Activated B cell treated with CpG ODN at 0.5 μM for 24 hours (primary cell): Measurements from ENCODE around the gene CDC26. TPM values are rescaled to one million over a fixed set of nuclear protein-coding genes. Genes with fewer than 3 reads are reported as not detected.
A peak's percentile ranks its signal among the peaks of the same experiment; 100 is the strongest.

Experiments used
- ATAC-seq: fragments of 200-7000 bp; cut with Tn5 transposase; one replicate; pipeline ENCODE4 v1.10.0; 2021; ENCODE audit warnings: low read depth, mild to moderate bottlenecking, moderate library complexity
- CTCF ChIA-PET: fragments of 350-600 bp; sonication (Branson Sonifier 250); formaldehyde crosslinking; loops from one replicate; lab custom pipeline; 2021; ENCODE audit warnings: antibody characterized with exemption; lab: Charles Lee
- POLR2A ChIA-PET: fragments of 350-600 bp; sonication (Branson Sonifier 250); formaldehyde crosslinking; loops from one replicate; lab custom pipeline; 2021; ENCODE audit warnings: antibody characterized with exemption; lab: Charles Lee
- DNase-seq: peaks from one replicate; pipeline ENCODE4 v3.0.0; 2022
- H3K27ac Mint-ChIP-seq: one replicate; pipeline ENCODE4 v1.8.0; 2020; ENCODE audit warnings: mixed read lengths
- H3K27me3 Mint-ChIP-seq: one replicate; pipeline ENCODE4 v1.8.0; 2021; ENCODE audit warnings: mixed read lengths
- H3K36me3 Mint-ChIP-seq: one replicate; pipeline ENCODE4 v1.8.0; 2021; ENCODE audit warnings: low read depth, mixed read lengths
- H3K4me1 Mint-ChIP-seq: one replicate; pipeline ENCODE4 v1.8.0; 2021; ENCODE audit warnings: mixed read lengths
- H3K4me3 Mint-ChIP-seq: one replicate; pipeline ENCODE4 v1.8.0; 2020; ENCODE audit warnings: mild to moderate bottlenecking, mixed read lengths
- H3K9me3 Mint-ChIP-seq: one replicate; pipeline ENCODE4 v1.8.0; 2020; ENCODE audit warnings: mixed read lengths
- intact Hi-C: fragments of 100-400 bp; cut with micrococcal nuclease; formaldehyde crosslinking; loops from one replicate; pipeline ENCODE4 v1.15.1; 2024
- total RNA-seq: library from RNA; stranded (reverse); gene quantifications from 2 replicates; pipeline ENCODE4 v1.2.3, GENCODE V29; 2022
- TF ChIP-seq, protein P1 (sequence below): fragments of 200-600 bp; IDR thresholded peaks from one replicate; pipeline ENCODE4 v1.8.0; 2022; ENCODE audit warnings: antibody characterized with exemption, mild to moderate bottlenecking

Gene CDC26
- total RNA-seq, 1 donor from 2014 or later = 30.4 TPM

DNA sequence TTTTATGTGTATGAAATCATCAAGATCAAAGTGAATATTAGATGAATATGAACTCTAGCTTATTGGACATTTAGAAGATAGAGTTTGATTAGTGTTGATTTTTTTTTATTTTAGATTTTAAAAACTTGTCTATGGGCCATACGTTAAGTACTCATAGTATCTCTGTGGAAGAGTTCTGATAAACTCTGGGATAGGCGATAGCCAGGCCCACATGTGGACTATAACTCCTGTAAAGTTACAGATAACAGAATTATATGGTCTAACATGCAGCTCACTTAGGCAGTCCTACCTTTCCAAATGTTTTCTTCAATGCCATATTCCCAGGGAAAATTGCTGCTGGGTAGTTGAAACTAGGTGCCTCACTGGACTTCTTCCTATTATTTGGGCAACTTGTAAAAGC, 43.7 kb downstream of the CDC26 start:
- TF ChIP-seq, protein P1, sequence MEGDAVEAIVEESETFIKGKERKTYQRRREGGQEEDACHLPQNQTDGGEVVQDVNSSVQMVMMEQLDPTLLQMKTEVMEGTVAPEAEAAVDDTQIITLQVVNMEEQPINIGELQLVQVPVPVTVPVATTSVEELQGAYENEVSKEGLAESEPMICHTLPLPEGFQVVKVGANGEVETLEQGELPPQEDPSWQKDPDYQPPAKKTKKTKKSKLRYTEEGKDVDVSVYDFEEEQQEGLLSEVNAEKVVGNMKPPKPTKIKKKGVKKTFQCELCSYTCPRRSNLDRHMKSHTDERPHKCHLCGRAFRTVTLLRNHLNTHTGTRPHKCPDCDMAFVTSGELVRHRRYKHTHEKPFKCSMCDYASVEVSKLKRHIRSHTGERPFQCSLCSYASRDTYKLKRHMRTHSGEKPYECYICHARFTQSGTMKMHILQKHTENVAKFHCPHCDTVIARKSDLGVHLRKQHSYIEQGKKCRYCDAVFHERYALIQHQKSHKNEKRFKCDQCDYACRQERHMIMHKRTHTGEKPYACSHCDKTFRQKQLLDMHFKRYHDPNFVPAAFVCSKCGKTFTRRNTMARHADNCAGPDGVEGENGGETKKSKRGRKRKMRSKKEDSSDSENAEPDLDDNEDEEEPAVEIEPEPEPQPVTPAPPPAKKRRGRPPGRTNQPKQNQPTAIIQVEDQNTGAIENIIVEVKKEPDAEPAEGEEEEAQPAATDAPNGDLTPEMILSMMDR = no peak
- intact Hi-C loops = no loop called here
- H3K4me3 Mint-ChIP-seq = no peak overlapping the region
- H3K4me1 Mint-ChIP-seq = peaks cover 26% of the 10 kb centered on the region
- H3K9me3 Mint-ChIP-seq = no peaks in the 10 kb centered on the region
- CTCF ChIA-PET = no interaction called here
- no peak for DNase-seq
- ATAC-seq = no peak
- H3K27me3 Mint-ChIP-seq = no peaks in the 10 kb centered on the region
- H3K36me3 Mint-ChIP-seq = no peaks in the 10 kb centered on the region
- H3K27ac Mint-ChIP-seq = peak overlapping the region; percentile 86
- POLR2A ChIA-PET = interaction anchor here (1.9 kb wide), 1 partner anchor 11 kb away, joined by 19 read pairs; the partner anchor contains the start of genes FKBP15 and SLC31A1

DNA sequence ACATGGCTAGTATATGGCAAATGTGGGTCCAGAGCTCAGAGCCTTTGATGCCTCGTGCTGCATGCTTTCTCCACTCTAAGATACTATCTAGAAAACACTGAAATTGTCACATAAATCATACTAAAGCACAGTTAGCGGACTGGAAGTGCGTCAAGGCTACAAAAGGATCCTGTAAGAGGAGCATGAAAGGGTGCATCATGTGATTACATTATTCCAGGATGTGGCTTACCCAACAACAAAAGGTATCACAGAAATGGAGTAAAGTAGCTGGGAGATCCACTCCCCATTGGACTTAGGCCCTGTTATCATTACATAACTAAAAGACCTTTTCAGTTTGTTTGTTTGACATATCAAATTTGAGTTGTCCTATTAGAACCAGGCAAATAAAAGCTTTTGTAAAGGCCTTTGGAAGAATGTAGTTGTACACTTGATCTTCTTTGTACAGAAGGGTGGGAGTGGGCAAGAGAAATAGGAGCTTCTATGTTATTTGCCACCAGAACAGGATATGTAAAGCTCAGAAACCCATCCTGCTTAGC, 47.2 kb downstream of the CDC26 start:
- no peak overlapping the region for H3K27ac Mint-ChIP-seq
- no peaks in the 10 kb centered on the region for H3K9me3 Mint-ChIP-seq
- no peak for ATAC-seq
- no peak overlapping the region for H3K4me3 Mint-ChIP-seq
- H3K36me3 Mint-ChIP-seq = no peaks in the 10 kb centered on the region
- ChIA-PET POLR2A (no interaction called here), CTCF (no interaction called here)
- DNase-seq = no peak
- peaks cover 12% of the 10 kb centered on the region for H3K4me1 Mint-ChIP-seq
- H3K27me3 Mint-ChIP-seq = no peaks in the 10 kb centered on the region
- TF ChIP-seq, protein P1 = no peak
- intact Hi-C loops = no loop called here

DNA sequence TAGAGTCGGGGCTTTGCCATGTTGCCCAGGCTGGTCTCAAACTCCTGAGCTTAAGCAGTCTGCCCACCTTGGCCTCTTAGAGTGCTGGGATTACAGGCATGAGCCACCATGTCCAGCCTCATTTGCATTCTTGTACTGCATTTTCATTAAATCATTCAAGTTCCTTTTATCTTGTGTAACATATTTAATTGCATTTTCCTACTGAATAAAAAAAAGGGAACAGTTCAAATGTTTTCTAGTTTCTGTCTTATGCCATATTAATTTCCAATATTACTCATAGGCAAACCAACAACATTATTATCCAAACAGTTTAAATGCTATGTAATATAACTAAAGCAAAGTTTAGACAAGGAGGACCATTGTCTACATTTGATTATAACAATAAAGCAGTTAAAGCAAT, 47.9 kb downstream of the CDC26 start:
- Mint-ChIP-seq H3K36me3 (no peaks in the 10 kb centered on the region), H3K27ac (no peak overlapping the region), H3K4me1 (peaks cover 7% of the 10 kb centered on the region), H3K9me3 (no peaks in the 10 kb centered on the region), H3K4me3 (no peak overlapping the region), H3K27me3 (no peaks in the 10 kb centered on the region)
- CTCF ChIA-PET = no interaction called here
- intact Hi-C loops = loop anchor here (1.0 kb wide), 1 partner anchor 12 kb away; no protein-coding TSS in a partner anchor
- POLR2A ChIA-PET = no interaction called here
- TF ChIP-seq, protein P1 = no peak
- DNase-seq (no peak), ATAC-seq (no peak)

DNA sequence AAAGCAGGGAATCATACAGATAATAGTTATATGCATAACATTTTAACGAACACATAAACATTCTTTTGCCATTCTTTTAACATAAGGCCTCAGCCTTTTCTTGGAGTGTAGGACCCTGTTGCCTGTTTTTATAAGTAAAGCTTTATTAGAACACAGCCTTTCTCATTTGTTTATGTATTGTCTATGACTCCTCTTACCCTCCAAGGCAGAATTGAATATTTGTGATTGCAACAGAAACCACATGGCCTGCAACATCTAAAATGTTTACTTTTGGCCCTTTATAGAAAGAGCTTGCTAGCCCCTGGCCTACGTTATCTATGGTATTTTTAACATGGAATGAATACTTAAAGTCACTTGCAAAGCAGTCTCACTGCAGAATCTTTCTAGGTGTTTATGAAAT, 51.4 kb downstream of the CDC26 start:
- ChIA-PET CTCF (no interaction called here), POLR2A (no interaction called here)
- Mint-ChIP-seq H3K9me3 (no peaks in the 10 kb centered on the region), H3K27ac (no peak overlapping the region), H3K4me1 (peaks cover 33% of the 10 kb centered on the region), H3K27me3 (no peaks in the 10 kb centered on the region), H3K4me3 (no peak overlapping the region), H3K36me3 (peaks cover 11% of the 10 kb centered on the region)
- no peak for DNase-seq
- TF ChIP-seq, protein P1 = no peak
- intact Hi-C loops = no loop called here
- ATAC-seq = no peak

DNA sequence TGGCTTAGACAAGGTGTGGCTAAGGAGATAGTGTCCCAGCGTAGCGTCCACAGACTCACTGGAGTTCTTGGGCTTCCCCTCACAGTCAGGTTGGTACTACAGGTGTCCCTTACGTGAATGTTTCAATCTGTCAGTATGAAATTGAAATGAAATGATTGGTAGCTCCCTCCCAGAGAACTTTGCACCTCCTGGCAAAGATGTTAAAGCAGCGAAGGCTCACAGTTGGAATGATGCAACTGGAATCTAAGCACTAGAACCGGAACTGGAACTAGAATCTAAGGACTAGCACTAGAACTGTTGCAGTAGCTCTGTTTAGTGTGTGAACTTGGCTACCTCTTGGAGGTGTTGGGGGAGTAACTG, 52.9 kb downstream of the CDC26 start:
- peak overlapping the region; percentile 96 for H3K4me3 Mint-ChIP-seq
- H3K27ac Mint-ChIP-seq = no peak overlapping the region
- ChIA-PET POLR2A (interaction anchor here (0.6 to 0.8 kb wide), 2 partner anchors 10 to 179 kb away, joined by 3 read pairs; partner anchors contain the start of gene ALAD), CTCF (interaction anchor here (0.6 kb wide), 1 partner anchor 224 kb away, joined by 3 read pairs; no protein-coding TSS in a partner anchor)
- intact Hi-C loops = no loop called here
- H3K36me3 Mint-ChIP-seq = peaks cover 13% of the 10 kb centered on the region
- DNase-seq (no peak), ATAC-seq (no peak)
- peaks cover 44% of the 10 kb centered on the region for H3K4me1 Mint-ChIP-seq
- TF ChIP-seq, protein P1 = no peak
- H3K27me3 Mint-ChIP-seq = no peaks in the 10 kb centered on the region
- H3K9me3 Mint-ChIP-seq = no peaks in the 10 kb centered on the region
